ENCODE data around the gene SLC35D2. TPM values are rescaled to one million over a fixed set of nuclear protein-coding genes. Genes with fewer than 3 reads are reported as not detected.

SLC35D2 gene
- total and polyA plus RNA-seq, 4 donors, result 19.2 to 44.6 (median 27.5) TPM

DNA sequence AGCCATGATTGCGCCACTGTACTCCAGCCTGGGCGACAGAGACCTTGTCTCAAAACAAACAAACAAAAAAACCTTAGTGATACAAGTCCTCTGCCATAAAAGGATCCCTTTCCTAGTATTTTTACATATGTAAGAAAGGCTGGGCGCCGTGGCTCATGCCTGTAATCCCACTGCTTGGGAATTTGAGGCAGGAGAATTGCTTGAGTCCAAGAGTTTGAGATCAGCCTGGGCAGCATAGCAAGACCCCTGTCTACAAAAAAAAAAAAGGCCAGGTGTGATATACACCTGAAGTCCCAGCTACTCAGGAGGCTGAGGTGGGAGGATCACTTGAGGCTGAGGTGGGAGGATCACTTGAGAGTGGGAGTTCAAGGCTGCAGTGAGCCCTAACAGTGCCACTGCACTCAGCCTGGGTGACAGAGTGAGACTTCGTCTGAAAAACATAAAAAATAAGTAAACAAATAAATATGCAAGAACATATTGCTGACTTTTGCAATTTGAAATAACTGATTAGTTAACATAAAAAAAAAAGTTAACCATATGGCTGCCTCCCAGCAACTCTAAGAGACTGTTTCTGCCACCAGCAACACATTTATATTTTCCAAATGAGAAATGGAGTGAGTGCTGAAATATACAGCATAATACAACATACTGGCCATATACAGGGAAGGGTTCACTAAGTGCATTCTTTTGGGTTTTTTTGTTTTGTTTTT lies 27.8 kb upstream of the SLC35D2 start:
- 81% methylated on average over 5 of the region's 5 CpGs for WGBS
- H3K4me3 ChIP-seq (ENCODE audit: low read depth in 1 of 3, low read length in 3 of 3), result no peak overlapping the region
- H3K9ac ChIP-seq (ENCODE audit: low read depth in 1 of 2, low read length in 2 of 2), result no peak overlapping the region
- H3K27ac ChIP-seq (ENCODE audit: low read depth in 1 of 2, low read length in 2 of 2), result no peak overlapping the region
- peaks cover 0 to under 1% (median under 1%) of the 10 kb centered on the region in 4 donors for H3K4me1 ChIP-seq (ENCODE audit: control insufficient read depth in 4 of 4, insufficient read depth in 4 of 4, low read length in 3 of 4)
- no peaks in the 10 kb centered on the region for H3K9me3 ChIP-seq (ENCODE audit: control insufficient read depth in 4 of 4, low read length in 3 of 4)
- TF ChIP-seq, protein P1, sequence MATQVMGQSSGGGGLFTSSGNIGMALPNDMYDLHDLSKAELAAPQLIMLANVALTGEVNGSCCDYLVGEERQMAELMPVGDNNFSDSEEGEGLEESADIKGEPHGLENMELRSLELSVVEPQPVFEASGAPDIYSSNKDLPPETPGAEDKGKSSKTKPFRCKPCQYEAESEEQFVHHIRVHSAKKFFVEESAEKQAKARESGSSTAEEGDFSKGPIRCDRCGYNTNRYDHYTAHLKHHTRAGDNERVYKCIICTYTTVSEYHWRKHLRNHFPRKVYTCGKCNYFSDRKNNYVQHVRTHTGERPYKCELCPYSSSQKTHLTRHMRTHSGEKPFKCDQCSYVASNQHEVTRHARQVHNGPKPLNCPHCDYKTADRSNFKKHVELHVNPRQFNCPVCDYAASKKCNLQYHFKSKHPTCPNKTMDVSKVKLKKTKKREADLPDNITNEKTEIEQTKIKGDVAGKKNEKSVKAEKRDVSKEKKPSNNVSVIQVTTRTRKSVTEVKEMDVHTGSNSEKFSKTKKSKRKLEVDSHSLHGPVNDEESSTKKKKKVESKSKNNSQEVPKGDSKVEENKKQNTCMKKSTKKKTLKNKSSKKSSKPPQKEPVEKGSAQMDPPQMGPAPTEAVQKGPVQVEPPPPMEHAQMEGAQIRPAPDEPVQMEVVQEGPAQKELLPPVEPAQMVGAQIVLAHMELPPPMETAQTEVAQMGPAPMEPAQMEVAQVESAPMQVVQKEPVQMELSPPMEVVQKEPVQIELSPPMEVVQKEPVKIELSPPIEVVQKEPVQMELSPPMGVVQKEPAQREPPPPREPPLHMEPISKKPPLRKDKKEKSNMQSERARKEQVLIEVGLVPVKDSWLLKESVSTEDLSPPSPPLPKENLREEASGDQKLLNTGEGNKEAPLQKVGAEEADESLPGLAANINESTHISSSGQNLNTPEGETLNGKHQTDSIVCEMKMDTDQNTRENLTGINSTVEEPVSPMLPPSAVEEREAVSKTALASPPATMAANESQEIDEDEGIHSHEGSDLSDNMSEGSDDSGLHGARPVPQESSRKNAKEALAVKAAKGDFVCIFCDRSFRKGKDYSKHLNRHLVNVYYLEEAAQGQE (IDR thresholded peaks at IDR 0.05), result no peak
- TF ChIP-seq GABPA (IDR thresholded peaks at IDR 0.05 in 1 of 2, conservative IDR thresholded peaks at IDR 0.05 in 1 of 2) (no peak), YY1 (IDR thresholded peaks at IDR 0.05) (no peak), NR2F2 (IDR thresholded peaks at IDR 0.05) (no peak), SP1 (IDR thresholded peaks at IDR 0.05) (no peak), HNF4A (conservative IDR thresholded peaks at IDR 0.05) (no peak), FOXA2 (IDR thresholded peaks at IDR 0.05) (no peak), FOXA1 (IDR thresholded peaks at IDR 0.05) (no peak), RAD21 (IDR thresholded peaks at IDR 0.05) (no peak), EGR1 (IDR thresholded peaks at IDR 0.05; ENCODE audit: low read depth in 2 of 2) (no peak), JUND (IDR thresholded peaks at IDR 0.05) (no peak), RXRA (IDR thresholded peaks at IDR 0.05) (no peak)
- TF ChIP-seq, protein P2, sequence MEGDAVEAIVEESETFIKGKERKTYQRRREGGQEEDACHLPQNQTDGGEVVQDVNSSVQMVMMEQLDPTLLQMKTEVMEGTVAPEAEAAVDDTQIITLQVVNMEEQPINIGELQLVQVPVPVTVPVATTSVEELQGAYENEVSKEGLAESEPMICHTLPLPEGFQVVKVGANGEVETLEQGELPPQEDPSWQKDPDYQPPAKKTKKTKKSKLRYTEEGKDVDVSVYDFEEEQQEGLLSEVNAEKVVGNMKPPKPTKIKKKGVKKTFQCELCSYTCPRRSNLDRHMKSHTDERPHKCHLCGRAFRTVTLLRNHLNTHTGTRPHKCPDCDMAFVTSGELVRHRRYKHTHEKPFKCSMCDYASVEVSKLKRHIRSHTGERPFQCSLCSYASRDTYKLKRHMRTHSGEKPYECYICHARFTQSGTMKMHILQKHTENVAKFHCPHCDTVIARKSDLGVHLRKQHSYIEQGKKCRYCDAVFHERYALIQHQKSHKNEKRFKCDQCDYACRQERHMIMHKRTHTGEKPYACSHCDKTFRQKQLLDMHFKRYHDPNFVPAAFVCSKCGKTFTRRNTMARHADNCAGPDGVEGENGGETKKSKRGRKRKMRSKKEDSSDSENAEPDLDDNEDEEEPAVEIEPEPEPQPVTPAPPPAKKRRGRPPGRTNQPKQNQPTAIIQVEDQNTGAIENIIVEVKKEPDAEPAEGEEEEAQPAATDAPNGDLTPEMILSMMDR (IDR thresholded peaks at IDR 0.05; ENCODE audit: low read depth, low read length, missing input control), result no peak
- TF ChIP-seq, protein P3, sequence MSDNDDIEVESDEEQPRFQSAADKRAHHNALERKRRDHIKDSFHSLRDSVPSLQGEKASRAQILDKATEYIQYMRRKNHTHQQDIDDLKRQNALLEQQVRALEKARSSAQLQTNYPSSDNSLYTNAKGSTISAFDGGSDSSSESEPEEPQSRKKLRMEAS (IDR thresholded peaks at IDR 0.05), result no peak
- H3K36me3 ChIP-seq (ENCODE audit: control insufficient read depth in 4 of 4, insufficient read depth in 3 of 4, low read depth in 1 of 4, low read length in 3 of 4), result no peaks in the 10 kb centered on the region
- no peaks in the 10 kb centered on the region for H3K27me3 ChIP-seq (ENCODE audit: control insufficient read depth in 4 of 4, insufficient read depth in 4 of 4, low read length in 3 of 4)
- DNase-seq (ENCODE audit: low spot score), result no peak

DNA sequence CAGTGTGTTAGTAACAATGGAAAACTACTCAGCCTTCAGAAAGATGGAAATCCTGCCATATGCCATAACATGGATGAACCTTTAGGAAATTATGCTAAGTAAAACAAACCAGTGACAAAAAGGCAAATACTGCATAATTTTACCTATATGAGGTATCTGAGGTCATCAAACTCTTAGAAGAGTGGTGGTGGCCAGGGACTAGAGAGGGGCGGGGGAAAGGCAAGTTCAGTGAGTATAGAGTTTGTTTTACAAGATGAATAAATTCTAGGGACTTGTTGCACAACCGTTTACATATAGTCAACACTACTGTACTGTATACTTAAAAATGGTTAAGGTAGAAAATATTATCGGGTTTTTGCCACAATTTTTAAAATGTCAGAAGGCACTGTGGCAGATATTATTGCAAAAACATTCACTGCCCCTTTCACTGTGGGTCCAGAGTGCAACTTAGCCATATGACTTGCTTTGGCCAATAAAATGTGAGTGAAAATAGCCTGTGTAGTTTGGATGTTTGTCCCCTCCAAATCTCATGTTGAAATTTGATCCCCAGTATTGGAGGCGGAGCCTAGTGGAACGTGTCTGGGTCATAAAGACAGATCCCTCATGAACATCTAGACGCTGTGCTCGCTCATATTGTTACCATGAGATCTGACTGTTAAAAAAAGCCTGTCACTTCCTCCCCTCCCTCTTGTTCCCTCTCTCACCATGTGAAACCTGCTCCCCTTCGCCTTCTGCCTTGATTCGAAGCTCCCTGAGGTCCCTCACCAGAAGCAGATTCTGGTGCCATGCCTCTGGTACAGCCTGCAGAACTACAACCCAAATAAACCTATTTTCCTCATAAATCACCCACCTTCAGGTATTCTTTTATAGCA lies 25.1 kb upstream of the SLC35D2 start:
- Histone ChIP-seq H3K4me1 (ENCODE audit: control insufficient read depth in 4 of 4, insufficient read depth in 4 of 4, low read length in 3 of 4) (no peaks in the 10 kb centered on the region), H3K27me3 (ENCODE audit: control insufficient read depth in 4 of 4, insufficient read depth in 4 of 4, low read length in 3 of 4) (no peaks in the 10 kb centered on the region), H3K9ac (ENCODE audit: low read depth in 1 of 2, low read length in 2 of 2) (no peak overlapping the region), H3K9me3 (ENCODE audit: control insufficient read depth in 4 of 4, low read length in 3 of 4) (no peaks in the 10 kb centered on the region), H3K4me3 (ENCODE audit: low read depth in 1 of 3, low read length in 3 of 3) (no peak overlapping the region), H3K36me3 (ENCODE audit: control insufficient read depth in 4 of 4, insufficient read depth in 3 of 4, low read depth in 1 of 4, low read length in 3 of 4) (no peaks in the 10 kb centered on the region), H3K27ac (ENCODE audit: low read depth in 1 of 2, low read length in 2 of 2) (no peak overlapping the region)
- 68% methylated on average over 9 of the region's 9 CpGs for WGBS
- no peak for DNase-seq (ENCODE audit: low spot score)
- TF ChIP-seq, protein P2 (IDR thresholded peaks at IDR 0.05; ENCODE audit: low read depth, low read length, missing input control), result no peak
- TF ChIP-seq RAD21 (IDR thresholded peaks at IDR 0.05) (no peak), RXRA (IDR thresholded peaks at IDR 0.05) (peak; percentile 19 to 56), JUND (IDR thresholded peaks at IDR 0.05) (no peak), NR2F2 (IDR thresholded peaks at IDR 0.05) (no peak), HNF4A (conservative IDR thresholded peaks at IDR 0.05) (peak; percentile 89 to 98), ZBTB33 (IDR thresholded peaks at IDR 0.05) (no peak), YY1 (IDR thresholded peaks at IDR 0.05) (peak; percentile 24)
- TF ChIP-seq, protein P4, sequence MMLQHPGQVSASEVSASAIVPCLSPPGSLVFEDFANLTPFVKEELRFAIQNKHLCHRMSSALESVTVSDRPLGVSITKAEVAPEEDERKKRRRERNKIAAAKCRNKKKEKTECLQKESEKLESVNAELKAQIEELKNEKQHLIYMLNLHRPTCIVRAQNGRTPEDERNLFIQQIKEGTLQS (IDR thresholded peaks at IDR 0.05), result no peak
